HG03045 (cell line): ENCODE results near the gene NKX2-1.
"Not testable (repeated sequence)": the region's sequence is repeated elsewhere in the genome, so short reads cannot be mapped to it uniquely, and the experiment has no call there.

Source experiments
- ATAC-seq: cut with Tn5 transposase; IDR thresholded peaks from one replicate; pipeline ENCODE4 v1.9.1; 2021; ENCODE audit warnings: mild to moderate bottlenecking, moderate library complexity; ENCODE audit not compliant: unreplicated experiment

NKX2-1 gene

DNA sequence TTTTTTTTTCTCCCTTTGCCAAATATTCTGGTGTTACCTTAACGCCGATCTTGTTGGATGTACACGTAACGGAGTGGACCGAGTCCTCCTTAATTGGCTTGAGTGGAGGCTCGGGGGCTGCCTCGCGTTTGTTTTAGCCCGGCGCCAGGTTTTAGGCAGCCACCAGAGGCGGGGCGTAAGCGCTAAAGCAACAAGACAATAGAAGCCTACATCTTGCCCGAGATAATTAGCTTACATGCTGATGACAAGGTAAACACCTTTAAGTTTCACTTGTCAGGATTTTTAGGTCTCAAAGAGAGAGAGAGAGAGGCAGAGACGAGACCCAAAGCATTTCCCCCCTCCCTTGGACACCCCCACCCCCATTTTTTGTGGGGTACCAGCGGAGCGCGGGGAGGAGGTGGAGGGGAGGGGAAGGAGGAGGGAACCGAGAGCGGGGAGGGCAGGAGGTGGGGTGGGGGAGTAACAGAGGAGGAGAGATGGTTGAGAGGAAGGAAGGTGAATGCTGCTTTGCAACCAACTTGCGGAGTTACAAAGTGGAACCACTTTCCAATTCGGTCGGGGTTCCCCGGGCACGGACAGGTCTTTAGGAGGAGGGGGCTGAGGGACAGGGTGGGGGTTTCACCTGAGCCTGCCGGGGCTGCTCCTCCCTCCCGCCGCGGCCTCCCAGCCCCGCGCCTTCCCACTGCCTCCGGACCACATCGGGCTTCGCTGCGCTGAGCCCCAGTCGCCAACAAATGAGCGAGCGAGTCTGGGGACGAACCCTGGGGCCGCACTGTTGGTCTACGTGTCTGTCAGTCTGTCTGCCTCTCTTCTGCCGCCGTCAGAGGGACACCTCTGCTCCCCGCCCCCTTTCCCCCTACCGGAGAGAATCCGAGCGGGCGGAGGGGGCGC lies at the start of gene NKX2-1:
Gene NKX2-1 (minus strand): TSS at position 802 of the 891 bp plus-strand sequence. CDS start 103 bp downstream, at position 699.
- ATAC-seq = no peak

DNA sequence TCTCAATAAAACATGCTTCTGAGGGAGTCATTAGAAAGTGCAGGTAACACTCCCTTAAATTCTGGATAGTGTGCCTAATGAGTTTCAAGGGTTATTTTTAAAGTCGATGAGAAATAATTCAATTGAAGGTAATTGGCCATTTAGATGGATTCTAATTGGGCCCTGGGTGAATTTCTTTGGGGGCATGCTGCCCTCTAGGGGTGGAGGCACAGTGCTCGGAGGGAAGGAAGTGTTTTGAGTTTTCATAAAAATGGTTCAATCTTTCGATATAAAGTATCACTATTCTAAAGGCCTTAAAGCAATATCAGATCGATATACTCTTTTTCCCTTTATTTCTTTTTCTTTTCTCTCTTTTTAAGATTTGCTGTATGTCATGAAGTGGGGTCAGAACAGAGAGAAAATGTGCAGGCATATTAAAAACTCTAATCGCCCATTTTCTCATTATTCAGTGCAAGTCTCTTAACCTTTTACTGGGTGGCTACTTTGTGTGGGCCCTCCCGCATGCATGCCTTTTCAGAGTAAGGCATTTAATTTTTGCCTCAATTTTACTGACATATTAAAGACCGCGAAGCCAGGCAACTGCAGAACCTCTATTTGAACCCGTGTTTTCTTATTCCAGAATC lies 36.9 kb upstream of the NKX2-1 start:
- ATAC-seq = no peak

DNA sequence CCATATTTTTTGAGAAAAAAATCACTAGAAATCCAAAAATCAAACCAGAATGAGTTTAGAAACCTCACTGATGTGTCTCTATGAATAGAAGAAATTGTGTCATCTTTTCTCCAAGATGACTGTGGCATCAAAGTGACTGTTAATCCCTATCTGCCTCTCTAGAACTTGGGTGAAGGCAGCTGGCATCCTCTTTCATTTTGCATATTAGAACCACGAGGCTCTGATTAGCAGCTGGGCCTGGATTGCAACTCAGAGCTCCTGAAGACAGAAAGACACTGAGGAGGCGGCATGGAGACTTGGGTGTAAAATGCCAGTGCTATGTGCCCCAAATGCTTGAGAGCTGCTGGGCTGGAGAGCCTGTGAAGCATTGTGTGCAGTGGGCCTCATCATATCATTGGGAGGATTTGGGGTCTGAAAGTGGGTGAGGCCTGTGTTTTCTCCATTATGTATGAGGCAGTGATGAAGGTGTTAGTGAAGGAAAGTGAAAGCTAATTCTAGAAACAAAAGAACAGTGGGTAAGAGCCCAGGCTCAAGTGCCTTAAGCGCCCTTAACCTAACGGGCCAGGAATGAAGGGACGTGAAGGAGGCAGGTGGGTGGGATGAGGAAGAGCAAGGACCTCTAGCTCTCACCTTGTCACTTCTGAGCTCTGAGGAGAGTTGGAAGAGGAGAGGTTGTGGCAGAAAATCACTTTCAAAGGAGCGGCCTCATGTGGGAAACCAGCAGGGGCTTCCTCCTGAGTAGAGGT lies 36.1 kb upstream of the NKX2-1 start:
- ATAC-seq = no peak

DNA sequence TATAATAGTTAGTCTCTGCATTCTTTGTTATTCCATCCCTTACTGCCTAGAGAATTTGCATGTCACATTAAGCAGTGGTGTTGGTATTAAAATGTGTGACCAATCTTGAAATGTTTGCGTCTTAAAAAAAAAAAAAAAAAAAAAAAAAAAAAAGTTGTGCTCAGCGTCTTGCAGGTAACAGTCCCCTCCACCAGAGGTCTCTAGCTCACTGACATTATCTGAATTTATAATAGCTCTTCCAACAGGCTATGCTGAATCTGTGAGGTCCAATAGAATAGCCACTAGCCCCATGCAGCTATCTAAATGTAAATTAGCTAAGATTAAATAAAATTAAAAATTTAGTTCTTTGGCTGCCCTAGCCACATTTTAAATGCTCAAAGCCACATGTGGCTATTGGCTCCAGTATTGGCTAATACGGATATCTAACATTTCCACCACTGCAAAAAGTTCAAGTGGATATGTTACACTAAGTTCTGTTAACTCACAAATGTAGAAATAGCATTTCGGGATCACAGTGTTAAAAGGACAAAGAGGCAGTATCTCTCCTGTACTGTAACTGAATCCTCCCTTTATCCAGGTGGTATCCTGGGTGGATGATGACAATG lies 33.7 kb upstream of the NKX2-1 start:
- ATAC-seq = no peak

DNA sequence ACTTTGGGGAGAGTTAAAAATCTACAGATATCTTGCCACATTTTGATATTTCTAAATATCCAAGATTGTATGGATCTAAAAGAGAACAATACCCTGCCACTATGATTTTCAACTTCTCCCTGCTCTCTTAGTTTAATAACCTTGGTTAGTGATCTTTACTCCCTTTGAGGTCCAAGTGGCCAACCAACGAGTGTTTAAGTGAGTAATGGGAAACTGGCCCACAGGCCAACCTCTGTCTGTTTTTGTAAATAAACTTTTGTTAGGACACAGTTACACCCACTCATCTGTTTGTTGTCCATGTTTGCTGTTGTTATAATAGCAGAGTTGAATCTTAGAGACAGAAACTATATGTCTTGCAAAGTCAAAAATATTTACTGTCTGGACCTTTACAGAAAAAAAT lies 30.9 kb upstream of the NKX2-1 start:
- no peak for ATAC-seq

DNA sequence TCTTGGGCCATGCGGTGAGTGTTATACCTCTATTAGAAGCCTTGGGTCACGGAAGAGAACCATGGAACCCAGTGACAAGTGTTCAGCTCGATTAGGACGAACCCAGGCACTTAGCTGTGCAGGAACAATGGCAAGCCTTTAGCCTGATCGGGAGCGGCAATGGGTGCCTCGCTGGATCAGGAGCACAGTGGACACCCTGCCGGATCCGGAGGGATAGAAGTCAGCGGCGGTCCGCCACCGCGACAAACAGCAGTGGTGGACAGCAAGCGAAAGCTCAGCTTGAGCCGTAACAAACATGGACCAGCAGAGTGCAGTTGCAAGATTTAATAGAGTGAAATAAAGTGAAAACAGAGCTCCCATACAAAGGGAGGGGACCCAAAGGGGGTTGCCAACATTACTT lies 24.2 kb upstream of the NKX2-1 start:
- ATAC-seq = not testable (repeated sequence)

DNA sequence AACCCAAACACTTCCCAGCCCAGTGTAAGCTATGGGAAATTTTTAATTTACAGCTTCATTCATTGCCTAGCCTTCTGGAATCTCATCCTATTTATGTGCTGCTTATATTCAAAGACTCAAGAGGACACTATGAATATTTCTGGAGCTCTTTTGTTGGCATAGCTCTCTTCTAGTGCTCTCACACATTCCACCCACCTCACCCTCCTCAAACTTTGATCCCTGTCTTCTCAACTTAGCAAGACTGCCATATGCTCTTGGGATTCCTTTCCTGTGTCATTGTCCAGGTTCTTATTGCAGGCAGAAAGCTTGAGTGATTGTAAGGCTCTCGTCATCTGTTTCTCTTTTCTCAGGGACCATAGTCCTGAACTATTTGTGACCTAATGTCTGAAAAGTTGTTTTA lies 18.0 kb upstream of the NKX2-1 start:
- ATAC-seq = no peak

DNA sequence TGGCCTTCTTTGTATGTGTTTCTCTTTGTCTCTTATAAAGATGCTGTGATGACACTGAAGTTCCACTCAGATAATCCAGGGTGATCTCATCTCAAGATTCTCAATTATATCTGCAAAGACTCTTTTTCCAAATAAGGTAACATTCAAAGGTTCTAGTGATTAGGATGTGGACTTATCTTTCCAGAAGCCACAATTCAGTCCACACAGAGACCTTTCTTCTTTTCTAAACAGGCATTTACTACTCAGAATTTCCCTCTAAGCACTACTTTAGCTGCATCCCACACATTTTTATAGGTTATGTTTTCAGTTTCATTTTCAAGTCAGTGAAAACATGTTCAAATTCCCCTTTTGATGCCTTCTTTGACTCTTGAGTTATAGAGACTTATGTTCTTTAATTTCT lies 9.0 kb upstream of the NKX2-1 start:
- no peak for ATAC-seq

DNA sequence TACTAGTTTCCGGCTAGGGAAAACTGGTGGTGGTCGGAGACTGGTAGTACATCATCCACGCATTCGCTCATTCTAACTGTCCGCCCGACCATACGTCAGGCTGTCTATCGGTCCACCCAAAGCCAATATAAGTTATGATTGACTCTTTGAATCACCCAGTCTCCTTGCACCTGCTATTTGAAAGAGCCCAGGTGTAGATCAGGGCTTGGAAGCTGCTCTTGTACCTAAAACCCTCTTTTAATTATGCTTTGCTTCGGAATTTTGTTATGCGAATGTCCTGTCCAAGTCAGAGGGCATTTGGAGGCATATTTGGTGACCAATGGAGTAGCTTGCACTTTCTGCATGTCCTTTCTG lies 5.7 kb upstream of the NKX2-1 start:
- no peak for ATAC-seq

DNA sequence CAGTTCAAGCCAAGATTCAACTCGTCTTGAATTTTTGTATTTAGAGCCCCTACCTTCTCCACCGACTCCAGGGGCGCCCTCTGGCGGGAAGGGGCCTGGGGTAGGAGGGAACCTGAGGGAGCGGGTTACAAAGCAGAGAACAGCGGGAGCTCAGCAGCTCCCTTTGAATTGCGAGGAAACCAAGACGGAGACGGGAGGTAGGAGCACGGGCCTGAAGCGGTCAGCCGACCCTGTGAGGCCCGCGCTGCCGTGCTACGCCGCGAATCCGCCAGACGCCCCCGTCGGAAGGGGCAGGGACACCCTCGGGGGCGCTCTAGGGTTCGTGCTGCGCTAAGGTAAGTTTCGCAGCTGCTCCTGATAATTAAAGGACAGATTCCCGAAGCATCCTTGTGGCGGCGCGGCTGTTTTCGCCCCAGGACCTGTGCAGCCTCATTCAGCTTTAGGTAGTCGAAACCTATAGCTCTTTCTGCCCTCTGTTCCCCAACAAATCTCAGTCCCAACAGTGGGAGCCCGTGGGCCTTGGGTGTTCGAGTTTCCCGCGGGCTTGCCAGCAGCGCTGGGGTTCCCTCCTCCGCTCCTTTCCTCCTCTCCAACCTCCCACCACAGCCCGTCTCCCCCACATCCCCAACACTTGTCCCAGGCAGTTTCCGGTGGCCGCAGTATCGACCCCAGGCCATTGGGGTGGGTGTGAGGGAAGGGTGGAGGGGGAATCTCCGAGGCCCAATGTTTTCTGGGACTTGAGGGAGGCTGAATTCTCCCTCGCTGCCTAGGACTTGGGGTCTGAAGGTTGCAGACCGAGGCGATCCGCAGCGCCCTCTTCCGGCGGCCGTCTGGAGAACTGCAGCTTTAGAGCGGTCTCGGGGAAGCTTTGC lies 5.1 kb upstream of the NKX2-1 start:
- ATAC-seq = no peak

DNA sequence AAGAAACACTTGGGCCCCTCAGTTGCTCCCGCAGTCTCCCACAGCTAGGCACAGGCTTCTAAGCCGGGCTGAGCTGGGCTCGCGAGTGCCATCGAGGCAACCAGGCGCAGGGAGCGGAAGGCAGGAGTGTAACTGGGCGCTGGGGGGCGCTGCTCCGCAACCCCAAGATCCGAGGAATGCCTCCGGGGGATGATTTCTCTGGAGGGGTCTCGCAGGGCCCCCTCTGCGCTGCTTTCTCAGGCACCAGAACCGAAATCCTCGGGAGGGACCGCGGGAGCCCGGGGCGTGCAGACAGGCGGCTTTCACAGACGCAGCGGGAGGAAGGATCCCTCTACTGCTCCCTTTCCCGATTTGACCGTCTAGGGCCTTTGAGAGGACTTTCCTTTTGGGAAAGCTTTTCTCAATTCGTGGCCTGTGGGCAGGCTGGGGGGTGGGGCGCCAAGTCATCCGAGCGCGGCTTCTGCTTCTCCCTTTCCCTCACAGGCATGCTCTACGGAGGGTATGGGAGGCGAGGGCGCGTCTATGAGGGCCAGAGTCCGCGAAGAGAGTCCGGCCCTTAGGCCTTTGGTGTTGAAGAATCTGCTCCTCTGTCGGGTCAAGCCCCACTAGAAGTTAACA lies 4.3 kb upstream of the NKX2-1 start:
- no peak for ATAC-seq

DNA sequence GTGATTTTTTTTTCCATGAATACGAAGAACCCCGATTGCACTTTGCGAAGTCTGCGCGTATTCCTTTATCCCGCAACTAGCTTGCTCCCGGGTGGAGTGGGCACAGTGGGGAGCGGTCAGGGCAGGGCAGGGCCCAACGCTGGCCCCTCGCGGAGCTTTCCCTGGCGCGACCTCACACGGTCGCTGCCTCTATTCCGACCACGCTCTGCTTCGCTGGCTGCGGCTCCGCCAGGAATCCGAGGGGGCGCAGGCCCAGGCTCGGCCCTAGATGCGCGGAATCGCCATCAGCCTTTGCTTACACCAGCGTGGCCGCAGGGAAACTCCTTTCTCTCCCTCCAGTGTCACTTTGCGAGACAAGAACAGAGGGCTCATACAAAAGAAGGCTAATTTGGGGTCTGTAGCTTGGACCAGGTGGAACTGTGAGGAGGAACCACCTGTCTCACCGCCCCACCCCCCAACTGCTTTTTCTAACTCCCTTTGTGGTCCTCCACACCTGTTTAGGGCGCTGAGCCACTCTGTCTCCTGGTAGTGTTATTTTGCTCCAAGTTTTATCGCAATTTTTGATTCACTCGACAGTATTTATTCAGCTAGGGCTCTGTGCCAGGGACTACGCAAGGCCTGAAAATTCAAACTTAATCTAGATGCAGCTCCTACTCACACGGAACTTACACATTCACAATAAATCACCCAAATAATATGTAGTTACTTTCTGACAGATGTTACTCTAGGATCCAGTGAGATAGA lies 3.1 kb upstream of the NKX2-1 start:
- ATAC-seq = no peak

DNA sequence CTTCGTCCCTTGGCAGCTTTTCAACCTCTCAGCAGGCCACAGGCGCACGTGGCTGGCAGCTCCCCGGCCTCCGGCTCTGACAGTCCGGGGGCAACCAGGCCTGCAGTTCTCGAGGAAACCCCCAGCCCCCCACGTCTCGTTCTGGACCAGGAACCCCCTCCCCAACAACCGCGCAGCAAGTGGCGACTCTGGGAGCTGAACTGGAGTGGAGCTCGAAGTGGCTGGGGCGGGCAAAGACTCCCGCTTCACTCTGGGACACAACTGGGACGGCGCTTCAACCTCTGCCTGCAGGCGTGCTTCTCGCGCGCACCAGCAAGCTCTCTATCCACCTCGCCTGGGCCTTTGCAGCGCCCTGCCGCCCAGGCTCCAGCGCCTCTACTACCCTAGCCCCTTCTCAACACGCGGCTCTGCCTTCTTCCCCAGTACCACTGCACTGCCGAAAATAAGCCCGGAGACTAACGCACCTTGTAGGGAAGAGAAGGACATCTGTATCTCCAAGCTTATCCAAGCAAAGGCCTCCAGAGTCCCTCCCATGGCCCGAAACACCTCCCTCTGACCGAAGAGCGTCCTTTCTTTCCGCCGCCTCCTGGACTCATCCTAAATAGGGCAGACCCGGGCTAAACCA lies 2.4 kb upstream of the NKX2-1 start:
- no peak for ATAC-seq

DNA sequence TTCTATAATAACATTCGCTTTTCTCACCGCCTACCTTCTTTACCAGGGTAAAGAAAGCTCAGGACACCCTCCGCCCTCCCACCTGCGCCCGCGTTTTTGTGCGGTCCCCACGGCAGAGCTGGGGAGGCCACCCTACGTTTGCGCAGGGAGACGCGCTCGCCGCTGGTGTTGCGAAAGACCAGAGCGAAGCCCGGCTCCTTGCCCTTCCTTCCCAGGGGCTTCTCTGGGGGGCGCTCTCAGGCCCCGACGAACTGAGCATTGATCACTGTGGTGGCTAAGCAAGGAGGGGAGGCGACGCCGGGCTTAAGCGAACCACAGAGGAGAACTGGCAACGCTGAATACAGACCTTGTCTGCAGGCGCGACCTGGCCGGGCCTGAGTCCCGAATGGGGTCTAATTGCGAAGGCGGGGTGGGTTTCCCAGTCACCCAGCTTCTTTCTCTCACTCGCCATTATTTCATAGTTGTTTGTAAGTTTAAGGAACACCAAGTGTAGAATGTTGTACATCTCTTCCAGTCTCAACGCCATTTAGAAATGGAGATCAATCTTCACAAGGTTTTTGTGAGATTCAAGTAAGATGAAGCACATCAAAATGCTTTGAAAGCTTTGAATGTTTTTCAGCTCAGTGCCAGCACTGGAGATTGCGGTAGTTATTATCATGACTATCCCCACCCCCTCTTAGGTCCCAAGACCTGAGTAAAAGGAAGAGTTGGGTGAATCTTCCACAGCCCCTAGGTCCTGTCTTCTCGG lies 1.7 kb upstream of the NKX2-1 start:
- no peak for ATAC-seq

DNA sequence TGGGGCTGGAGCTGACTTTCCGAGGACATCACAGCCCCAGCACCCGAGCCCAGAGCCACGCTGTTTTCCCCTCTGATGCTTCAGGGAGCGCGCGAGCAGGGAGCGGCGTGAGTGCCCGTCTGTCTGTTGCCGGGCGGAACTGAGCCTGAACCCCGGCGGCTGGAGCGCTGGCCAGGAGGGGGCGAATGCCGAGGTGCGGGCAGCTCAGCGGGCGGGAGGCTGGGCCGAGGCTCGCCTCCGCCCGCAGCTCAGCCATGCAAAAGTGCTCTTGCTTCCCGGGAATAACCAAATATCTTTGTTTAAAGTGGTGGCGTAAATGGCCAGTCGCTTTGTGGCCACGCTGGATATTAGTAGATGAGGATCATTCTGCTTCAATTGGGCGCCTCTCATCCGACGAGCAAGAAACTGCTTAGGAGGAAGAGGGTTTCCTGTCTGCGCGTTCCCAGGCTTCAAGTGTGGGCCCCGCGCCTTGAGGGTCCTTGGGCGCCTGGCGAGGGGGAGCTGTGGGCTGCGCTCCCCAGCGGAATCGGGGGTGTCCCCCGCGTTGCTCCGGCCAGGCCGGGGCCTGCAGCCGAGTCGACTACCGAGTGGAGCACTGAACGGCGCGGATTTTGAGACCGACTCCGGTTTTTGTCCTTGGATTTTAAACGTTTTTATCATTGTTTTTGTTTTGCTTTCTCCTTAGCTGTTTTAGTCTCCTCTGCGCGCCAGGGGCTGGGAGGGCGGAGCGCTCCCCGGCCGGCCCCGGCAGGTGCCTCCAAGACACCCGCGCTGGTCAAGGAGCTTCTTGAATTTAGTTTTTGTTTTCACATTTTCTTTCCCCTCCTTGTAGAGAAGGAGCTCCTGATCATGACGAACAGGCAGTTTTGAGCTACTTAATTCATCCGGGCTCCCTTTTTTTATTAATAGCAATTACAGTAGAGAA lies 831 bp upstream of the NKX2-1 start:
- no peak for ATAC-seq

DNA sequence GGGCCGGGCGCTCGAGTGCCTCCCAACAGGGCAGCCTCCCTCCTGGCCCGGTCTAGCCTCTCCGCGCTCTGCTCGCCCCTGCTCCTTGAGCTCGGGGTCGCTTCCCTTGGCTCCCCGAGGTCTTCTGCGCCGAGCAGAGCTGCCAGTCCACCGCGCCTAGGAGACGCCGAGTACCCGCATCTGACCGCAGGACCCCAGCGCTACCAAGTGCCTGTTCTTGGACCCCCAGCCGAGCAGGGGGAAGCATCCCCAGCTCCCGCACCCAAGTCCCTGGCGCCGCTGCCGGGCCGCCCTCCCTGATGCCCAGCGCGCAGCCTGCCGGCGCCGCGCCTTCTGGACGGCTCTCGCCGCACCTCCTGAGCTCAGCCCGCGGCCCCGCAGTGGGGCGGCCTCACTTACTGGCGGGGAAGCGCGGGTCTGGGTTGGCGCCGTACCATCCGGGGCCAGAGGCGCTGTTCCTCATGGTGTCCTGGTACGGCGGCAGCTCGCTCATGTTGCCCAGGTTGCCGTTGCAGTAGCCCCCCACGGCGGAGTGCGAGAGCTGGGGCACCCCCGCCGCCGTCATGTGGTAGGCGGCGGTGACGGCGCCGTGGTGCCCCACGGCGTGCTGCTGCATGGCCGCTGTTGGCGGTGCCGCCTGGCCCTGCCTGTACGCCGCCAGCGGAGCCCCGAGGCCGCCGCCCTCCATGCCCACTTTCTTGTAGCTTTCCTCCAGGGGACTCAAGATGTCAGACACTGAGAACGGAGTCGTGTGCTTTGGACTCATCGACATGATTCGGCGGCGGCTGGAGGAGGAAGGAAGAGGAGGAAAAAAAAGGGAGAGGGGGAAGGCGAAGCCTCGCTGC lies 1.2 kb downstream of the NKX2-1 start:
- ATAC-seq = no peak
